ENCODE results near the gene EFCAB12.

DNA sequence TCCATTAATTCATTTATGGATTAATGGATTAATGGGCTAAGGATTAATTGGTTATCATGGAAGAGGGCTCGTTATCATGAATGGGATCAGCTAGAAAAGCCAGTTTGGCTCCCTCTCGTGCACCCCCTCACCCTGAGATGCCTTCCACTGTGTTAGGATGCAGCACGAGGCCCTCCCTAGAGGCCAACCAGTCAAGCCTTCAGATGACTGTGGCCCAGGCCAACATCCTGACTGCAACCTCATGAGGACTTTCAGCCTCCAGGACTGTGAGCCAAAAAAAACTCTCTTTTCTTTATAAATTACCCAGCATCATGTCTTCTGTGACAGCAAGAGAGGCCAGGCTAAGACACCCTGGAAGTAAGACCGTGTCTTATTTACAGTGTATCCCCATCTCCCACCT lies 9.0 kb downstream of the EFCAB12 start:
- TF ChIP-seq, protein P1, sequence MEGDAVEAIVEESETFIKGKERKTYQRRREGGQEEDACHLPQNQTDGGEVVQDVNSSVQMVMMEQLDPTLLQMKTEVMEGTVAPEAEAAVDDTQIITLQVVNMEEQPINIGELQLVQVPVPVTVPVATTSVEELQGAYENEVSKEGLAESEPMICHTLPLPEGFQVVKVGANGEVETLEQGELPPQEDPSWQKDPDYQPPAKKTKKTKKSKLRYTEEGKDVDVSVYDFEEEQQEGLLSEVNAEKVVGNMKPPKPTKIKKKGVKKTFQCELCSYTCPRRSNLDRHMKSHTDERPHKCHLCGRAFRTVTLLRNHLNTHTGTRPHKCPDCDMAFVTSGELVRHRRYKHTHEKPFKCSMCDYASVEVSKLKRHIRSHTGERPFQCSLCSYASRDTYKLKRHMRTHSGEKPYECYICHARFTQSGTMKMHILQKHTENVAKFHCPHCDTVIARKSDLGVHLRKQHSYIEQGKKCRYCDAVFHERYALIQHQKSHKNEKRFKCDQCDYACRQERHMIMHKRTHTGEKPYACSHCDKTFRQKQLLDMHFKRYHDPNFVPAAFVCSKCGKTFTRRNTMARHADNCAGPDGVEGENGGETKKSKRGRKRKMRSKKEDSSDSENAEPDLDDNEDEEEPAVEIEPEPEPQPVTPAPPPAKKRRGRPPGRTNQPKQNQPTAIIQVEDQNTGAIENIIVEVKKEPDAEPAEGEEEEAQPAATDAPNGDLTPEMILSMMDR (conservative IDR thresholded peaks at IDR 0.05; ENCODE audit: low read length): no peak
- no peak for TF ChIP-seq EZH2phosphoT487 (IDR thresholded peaks at IDR 0.05; ENCODE audit: borderline replicate concordance, low read depth, low read length)
